Measurements from ENCODE around the gene DAB2IP. TPM values are rescaled to one million over a fixed set of nuclear protein-coding genes. Genes with fewer than 3 reads are reported as not detected.
A peak's percentile ranks its signal among the peaks of the same experiment; 100 is the strongest.

Gene DAB2IP
- total and polyA plus RNA-seq, 4 donors = 16.6 to 58.9 (median 40.3) TPM

DNA sequence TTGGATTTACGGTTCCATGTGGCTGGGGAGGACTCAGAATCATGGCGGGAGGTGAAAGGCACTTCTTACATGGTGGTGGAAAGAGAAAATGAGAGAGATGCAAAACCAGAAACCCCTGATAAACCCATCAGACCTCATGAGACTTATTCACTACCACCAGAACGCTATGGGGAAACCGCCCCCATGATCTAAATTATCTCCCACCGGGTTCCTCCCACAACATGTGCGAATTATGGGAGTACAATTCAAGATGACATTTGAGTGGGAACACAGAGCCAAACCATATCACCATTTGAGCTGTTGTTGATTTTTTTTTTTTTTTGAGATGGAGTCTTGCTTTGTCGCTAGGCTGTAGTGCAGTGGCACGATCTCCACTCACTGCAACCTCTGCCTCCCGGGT is 16.5 kb downstream of the DAB2IP start:
- 93% methylated on average over 4 of the region's 9 CpGs for WGBS (ENCODE audit: insufficient coverage)
- H3K4me3 ChIP-seq (ENCODE audit: low read depth, low read length) = no peak overlapping the region
- no peaks in the 10 kb centered on the region for H3K36me3 ChIP-seq (ENCODE audit: control insufficient read depth, insufficient read depth, low read length)
- no peak overlapping the region for H3K27ac ChIP-seq (ENCODE audit: low read depth, low read length)
- no peak for DNase-seq (ENCODE audit: low read depth in 4 of 6, low spot score in 6 of 6)
- H3K27me3 ChIP-seq (ENCODE audit: control insufficient read depth, insufficient read depth, low read length) = no peaks in the 10 kb centered on the region
- H3K4me1 ChIP-seq (ENCODE audit: control insufficient read depth, insufficient read depth, low read length) = peaks cover 12% of the 10 kb centered on the region
- H3K9me3 ChIP-seq (ENCODE audit: control insufficient read depth, insufficient read depth, low read length) = no peaks in the 10 kb centered on the region

DNA sequence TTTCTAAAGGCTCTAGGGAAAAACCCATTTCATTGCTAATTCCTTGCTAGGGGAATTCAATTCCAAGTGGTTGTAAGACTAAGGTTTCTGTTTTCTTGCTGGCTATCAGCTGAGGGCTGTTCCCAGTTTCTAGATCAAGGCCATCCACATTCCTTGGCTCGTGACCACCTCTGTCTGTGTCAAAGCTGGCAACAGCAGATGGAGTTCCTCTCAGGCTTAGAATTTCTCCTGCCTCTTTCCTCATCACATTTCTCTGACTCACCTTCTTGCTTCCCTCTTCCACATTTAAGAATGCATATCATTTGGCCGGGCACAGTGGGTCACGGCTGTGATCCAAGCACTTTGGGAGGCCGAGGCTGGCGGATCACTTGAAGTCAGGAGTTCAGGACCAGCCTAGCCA is 19.0 kb downstream of the DAB2IP start:
- Histone ChIP-seq H3K36me3 (ENCODE audit: control insufficient read depth, insufficient read depth, low read length) (no peaks in the 10 kb centered on the region), H3K4me3 (ENCODE audit: low read depth, low read length) (no peak overlapping the region), H3K9me3 (ENCODE audit: control insufficient read depth, insufficient read depth, low read length) (no peaks in the 10 kb centered on the region), H3K27ac (ENCODE audit: low read depth, low read length) (no peak overlapping the region), H3K4me1 (ENCODE audit: control insufficient read depth, insufficient read depth, low read length) (peaks cover 6% of the 10 kb centered on the region), H3K27me3 (ENCODE audit: control insufficient read depth, insufficient read depth, low read length) (no peaks in the 10 kb centered on the region)
- no peak for DNase-seq (ENCODE audit: low read depth in 4 of 6, low spot score in 6 of 6)
- WGBS (ENCODE audit: insufficient coverage) = 94% methylated on average over 5 of the region's 5 CpGs

DNA sequence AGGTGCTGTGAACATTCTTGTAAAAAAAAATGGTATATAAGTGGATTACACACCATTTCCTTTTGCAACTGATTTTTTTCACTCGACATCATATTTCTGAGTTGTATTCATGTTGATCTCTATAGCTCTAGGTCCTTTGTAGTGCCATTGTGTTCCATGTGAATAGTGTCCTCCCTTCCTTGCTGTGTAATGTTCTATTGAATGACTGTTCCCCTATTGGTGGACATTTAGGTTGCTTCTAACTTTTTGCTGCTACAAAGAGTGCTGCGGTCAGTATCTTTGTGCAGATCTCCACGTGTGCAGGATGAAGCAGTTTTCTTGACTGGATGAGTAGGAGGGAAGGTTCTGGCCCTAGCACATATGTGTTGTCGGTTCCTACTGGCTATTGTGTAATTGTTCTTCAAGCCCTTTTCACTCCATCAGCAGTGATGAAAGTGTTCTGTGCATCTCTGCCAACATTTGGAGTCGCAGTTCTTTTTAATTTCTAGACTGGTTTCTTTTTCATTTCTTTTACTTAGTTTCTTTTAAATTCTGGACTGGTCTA is 20.2 kb downstream of the DAB2IP start:
- H3K4me3 ChIP-seq (ENCODE audit: low read depth, low read length) = no peak overlapping the region

DNA sequence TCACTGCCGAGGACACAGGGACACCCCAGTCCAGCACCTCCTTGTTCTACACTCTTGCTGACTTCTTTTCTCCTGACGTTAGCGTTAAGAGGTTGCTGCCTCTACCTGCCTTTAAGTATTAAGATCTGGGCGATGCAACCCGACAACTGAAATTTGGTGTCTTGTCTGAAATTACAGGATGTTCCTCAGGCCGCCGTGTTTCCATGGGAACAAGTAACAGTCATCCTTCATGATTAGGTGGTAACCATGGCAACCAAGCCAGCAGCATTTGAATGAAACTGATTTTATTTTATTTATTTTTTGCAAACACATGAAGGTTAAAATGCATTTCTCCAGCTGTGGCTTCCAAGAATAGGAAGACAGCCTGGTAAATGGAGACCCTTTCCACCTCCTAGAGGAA is 20.8 kb downstream of the DAB2IP start:
- no peaks in the 10 kb centered on the region for H3K36me3 ChIP-seq (ENCODE audit: control insufficient read depth, insufficient read depth, low read length)
- H3K27me3 ChIP-seq (ENCODE audit: control insufficient read depth, insufficient read depth, low read length) = no peaks in the 10 kb centered on the region
- H3K9me3 ChIP-seq (ENCODE audit: control insufficient read depth, insufficient read depth, low read length) = no peaks in the 10 kb centered on the region
- peak in 3 of 6 donors; percentile 42 to 94 (median 77) for DNase-seq (ENCODE audit: low read depth in 4 of 6, low spot score in 6 of 6)
- no peak overlapping the region for H3K27ac ChIP-seq (ENCODE audit: low read depth, low read length)
- H3K4me1 ChIP-seq (ENCODE audit: control insufficient read depth, insufficient read depth, low read length) = peaks cover 18% of the 10 kb centered on the region
- 42% methylated on average over 5 of the region's 7 CpGs for WGBS (ENCODE audit: insufficient coverage)
- no peak overlapping the region for H3K4me3 ChIP-seq (ENCODE audit: low read depth, low read length)

More for the DNA sequence above, 20.2 kb downstream of the DAB2IP start:
- WGBS (ENCODE audit: insufficient coverage) = 0% methylated on average over 2 of the region's 5 CpGs
- H3K36me3 ChIP-seq (ENCODE audit: control insufficient read depth, insufficient read depth, low read length) = no peaks in the 10 kb centered on the region
- H3K27me3 ChIP-seq (ENCODE audit: control insufficient read depth, insufficient read depth, low read length) = no peaks in the 10 kb centered on the region
- peaks cover 17% of the 10 kb centered on the region for H3K4me1 ChIP-seq (ENCODE audit: control insufficient read depth, insufficient read depth, low read length)
- H3K9me3 ChIP-seq (ENCODE audit: control insufficient read depth, insufficient read depth, low read length) = no peaks in the 10 kb centered on the region
- no peak for DNase-seq (ENCODE audit: low read depth in 4 of 6, low spot score in 6 of 6)
- no peak overlapping the region for H3K27ac ChIP-seq (ENCODE audit: low read depth, low read length)

- H3K36me3 ChIP-seq (ENCODE audit: control insufficient read depth, insufficient read depth, low read length) = no peaks in the 10 kb centered on the region
- H3K4me1 ChIP-seq (ENCODE audit: control insufficient read depth, insufficient read depth, low read length) = peaks cover 18% of the 10 kb centered on the region
- no peak overlapping the region for H3K4me3 ChIP-seq (ENCODE audit: low read depth, low read length)
- WGBS (ENCODE audit: insufficient coverage) = no CpG with 5 or more reads among the region's 1 CpG
- no peak overlapping the region for H3K27ac ChIP-seq (ENCODE audit: low read depth, low read length)
- DNase-seq (ENCODE audit: low read depth in 4 of 6, low spot score in 6 of 6) = no peak
- H3K27me3 ChIP-seq (ENCODE audit: control insufficient read depth, insufficient read depth, low read length) = no peaks in the 10 kb centered on the region
- H3K9me3 ChIP-seq (ENCODE audit: control insufficient read depth, insufficient read depth, low read length) = no peaks in the 10 kb centered on the region
These were observed 21.6 kb downstream of the DAB2IP start for GRCh38 chr9:121672986-121673385.

GRCh38 chr9:121673576-121673975 is 22.1 kb downstream of the DAB2IP start:
- peaks cover 18% of the 10 kb centered on the region for H3K4me1 ChIP-seq (ENCODE audit: control insufficient read depth, insufficient read depth, low read length)
- no peaks in the 10 kb centered on the region for H3K9me3 ChIP-seq (ENCODE audit: control insufficient read depth, insufficient read depth, low read length)
- peaks cover 1% of the 10 kb centered on the region for H3K36me3 ChIP-seq (ENCODE audit: control insufficient read depth, insufficient read depth, low read length)
- no peaks in the 10 kb centered on the region for H3K27me3 ChIP-seq (ENCODE audit: control insufficient read depth, insufficient read depth, low read length)
- H3K4me3 ChIP-seq (ENCODE audit: low read depth, low read length) = no peak overlapping the region
- 88% methylated on average over 7 of the region's 7 CpGs for WGBS (ENCODE audit: insufficient coverage)
- H3K27ac ChIP-seq (ENCODE audit: low read depth, low read length) = no peak overlapping the region
- DNase-seq (ENCODE audit: low read depth in 4 of 6, low spot score in 6 of 6) = no peak

DNA sequence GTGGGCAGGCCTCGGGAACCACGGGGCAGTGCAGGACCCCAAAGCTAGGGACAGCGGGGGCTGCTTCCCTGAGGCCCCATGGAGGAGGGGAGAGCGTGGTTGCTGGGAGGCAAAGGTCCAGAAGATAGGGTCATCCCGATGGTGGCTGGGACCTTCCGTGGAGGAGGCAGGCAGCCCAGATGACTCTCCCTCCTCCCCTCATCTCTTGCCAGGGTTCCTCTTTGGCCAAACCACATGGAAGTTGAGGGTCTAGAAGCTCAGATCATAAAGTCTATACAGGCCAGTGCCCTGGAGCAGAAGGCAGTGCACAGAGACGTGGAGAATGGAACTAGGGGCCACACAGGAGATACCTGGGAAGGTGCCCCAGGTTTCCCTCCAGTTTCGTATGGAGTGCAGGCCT is 22.6 kb downstream of the DAB2IP start:
- Histone ChIP-seq H3K4me1 (ENCODE audit: control insufficient read depth, insufficient read depth, low read length) (peaks cover 18% of the 10 kb centered on the region), H3K27ac (ENCODE audit: low read depth, low read length) (no peak overlapping the region), H3K36me3 (ENCODE audit: control insufficient read depth, insufficient read depth, low read length) (peaks cover 5% of the 10 kb centered on the region), H3K27me3 (ENCODE audit: control insufficient read depth, insufficient read depth, low read length) (no peaks in the 10 kb centered on the region), H3K9me3 (ENCODE audit: control insufficient read depth, insufficient read depth, low read length) (no peaks in the 10 kb centered on the region), H3K4me3 (ENCODE audit: low read depth, low read length) (no peak overlapping the region)
- 86% methylated on average over 3 of the region's 8 CpGs for WGBS (ENCODE audit: insufficient coverage)
- DNase-seq (ENCODE audit: low read depth in 4 of 6, low spot score in 6 of 6) = no peak

DNA sequence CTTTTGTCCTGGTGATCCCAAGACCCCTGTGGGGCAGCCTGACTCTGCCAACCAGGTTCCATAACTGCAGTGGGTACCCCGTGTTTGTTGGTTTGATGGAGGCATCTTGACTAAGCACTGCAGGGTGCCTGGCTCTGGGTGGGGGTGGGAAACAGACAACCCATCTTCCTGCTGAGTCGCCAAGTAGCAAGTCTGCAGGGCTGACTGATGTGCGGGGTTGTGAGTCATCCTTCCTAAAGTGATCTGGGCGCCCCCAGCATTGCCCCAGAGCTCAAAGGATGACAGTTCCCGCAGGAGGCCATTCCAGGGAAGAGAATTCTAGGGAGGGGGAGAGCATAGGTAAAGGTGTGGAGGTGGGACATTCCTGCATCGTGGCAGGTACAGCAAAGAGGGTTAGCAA is 23.5 kb downstream of the DAB2IP start:
- Histone ChIP-seq H3K4me1 (ENCODE audit: control insufficient read depth, insufficient read depth, low read length) (peaks cover 18% of the 10 kb centered on the region), H3K9me3 (ENCODE audit: control insufficient read depth, insufficient read depth, low read length) (no peaks in the 10 kb centered on the region), H3K4me3 (ENCODE audit: low read depth, low read length) (no peak overlapping the region), H3K27me3 (ENCODE audit: control insufficient read depth, insufficient read depth, low read length) (no peaks in the 10 kb centered on the region), H3K36me3 (ENCODE audit: control insufficient read depth, insufficient read depth, low read length) (peaks cover 5% of the 10 kb centered on the region), H3K27ac (ENCODE audit: low read depth, low read length) (no peak overlapping the region)
- WGBS (ENCODE audit: insufficient coverage) = 63% methylated on average over 6 of the region's 6 CpGs
- no peak for DNase-seq (ENCODE audit: low read depth in 4 of 6, low spot score in 6 of 6)

GRCh38 chr9:121675381-121675780 is 23.9 kb downstream of the DAB2IP start:
- WGBS (ENCODE audit: insufficient coverage) = 99% methylated on average over 5 of the region's 6 CpGs

GRCh38 chr9:121675969-121676822 is 24.8 kb downstream of the DAB2IP start:
- Histone ChIP-seq H3K9me3 (ENCODE audit: control insufficient read depth, insufficient read depth, low read length) (no peaks in the 10 kb centered on the region), H3K36me3 (ENCODE audit: control insufficient read depth, insufficient read depth, low read length) (peaks cover 12% of the 10 kb centered on the region), H3K27me3 (ENCODE audit: control insufficient read depth, insufficient read depth, low read length) (no peaks in the 10 kb centered on the region), H3K4me3 (ENCODE audit: low read depth, low read length) (no peak overlapping the region), H3K27ac (ENCODE audit: low read depth, low read length) (no peak overlapping the region), H3K4me1 (ENCODE audit: control insufficient read depth, insufficient read depth, low read length) (peaks cover 18% of the 10 kb centered on the region)
- 74% methylated on average over 7 of the region's 16 CpGs for WGBS (ENCODE audit: insufficient coverage)
- peak in 1 of 6 donors; percentile 23 for DNase-seq (ENCODE audit: low read depth in 4 of 6, low spot score in 6 of 6)

More at GRCh38 chr9:121675381-121675780, 23.9 kb downstream of the DAB2IP start:
- Histone ChIP-seq H3K4me1 (ENCODE audit: control insufficient read depth, insufficient read depth, low read length) (peaks cover 18% of the 10 kb centered on the region), H3K27ac (ENCODE audit: low read depth, low read length) (no peak overlapping the region), H3K27me3 (ENCODE audit: control insufficient read depth, insufficient read depth, low read length) (no peaks in the 10 kb centered on the region), H3K4me3 (ENCODE audit: low read depth, low read length) (no peak overlapping the region), H3K9me3 (ENCODE audit: control insufficient read depth, insufficient read depth, low read length) (no peaks in the 10 kb centered on the region), H3K36me3 (ENCODE audit: control insufficient read depth, insufficient read depth, low read length) (peaks cover 9% of the 10 kb centered on the region)
- no peak for DNase-seq (ENCODE audit: low read depth in 4 of 6, low spot score in 6 of 6)
